Uterus (tissue), 4 donors: Measurements from ENCODE around the gene PDLIM7. TPM values are rescaled to one million over a fixed set of nuclear protein-coding genes. Genes with fewer than 3 reads are reported as not detected.

Experiments used
- DNase-seq, 2 donors: peaks; one replicate each; pipeline ENCODE4 v3.0.0-alpha.2; 2019 to 2020
- H3K27ac ChIP-seq, 2 donors: fragments of 200-600 bp; sonication (generic); 1 replicate in 1 of 2; 2 replicates in 1 of 2; pipeline ENCODE4 v1.5.1; 2016 to 2018
- H3K27me3 ChIP-seq, 2 donors: fragments of 200-600 bp; sonication (generic); one replicate each; pipeline ENCODE4 v1.5.1; 2018 to 2019; ENCODE audit warnings: control low read depth in 1 of 2
- H3K36me3 ChIP-seq, 2 donors: fragments of 200-600 bp; sonication (generic); one replicate each; pipeline ENCODE4 v1.5.1; 2019; ENCODE audit warnings: control low read depth in 1 of 2
- H3K4me1 ChIP-seq, 2 donors: fragments of 200-600 bp; sonication (generic); one replicate each; pipeline ENCODE4 v1.5.1; 2018 to 2019; ENCODE audit warnings: control low read depth in 1 of 2
- H3K4me3 ChIP-seq, 2 donors: fragments of 200-600 bp; sonication (generic); 1 replicate in 1 of 2; 2 replicates in 1 of 2; pipeline ENCODE4 v1.5.1; 2018 to 2019; ENCODE audit warnings: mild to moderate bottlenecking in 1 of 2
- H3K9me3 ChIP-seq, 2 donors: fragments of 200-600 bp; sonication (generic); one replicate each; pipeline ENCODE4 v1.5.1; 2019; ENCODE audit warnings: control low read depth in 1 of 2
- POLR2A ChIP-seq, 2 donors: fragments of 450-650 bp; IDR thresholded peaks; one replicate each; pipeline ENCODE4 v1.6.1; 2016; ENCODE audit warnings: antibody characterized with exemption in 2 of 2, mild to moderate bottlenecking in 1 of 2, moderate library complexity in 1 of 2
- intact Hi-C: fragments of 100-400 bp; cut with DNase I; formaldehyde crosslinking; loops from one replicate; pipeline ENCODE4 v1.15.1; 2023; ENCODE audit warnings: low total_unique reads
- total RNA-seq, 4 donors: library from RNA; depleted of rRNA in 3 of 4; stranded (reverse); fragments of >200 nt in 3 of 4; gene quantifications; one replicate each; pipeline versions ENCODE4 v1.1.0 to v1.2.4, GENCODE V29; 2014 to 2023
- TF ChIP-seq, protein P1 (sequence below), 4 experiments: fragments of 200-600 bp in 2 of 4; fragments of 450-650 bp in 2 of 4; sonication (generic) in 2 of 4; IDR thresholded peaks; one replicate each; pipeline ENCODE4 v1.5.1; 2016 to 2019; ENCODE audit warnings: antibody characterized with exemption in 4 of 4, mild to moderate bottlenecking in 2 of 4, moderate library complexity in 1 of 4
- donor health status: DM: yes; HTN: yes; CAD: no.

Gene PDLIM7
- total RNA-seq, 4 donors from 2014 or later: 102 to 543 (median 193) TPM

DNA sequence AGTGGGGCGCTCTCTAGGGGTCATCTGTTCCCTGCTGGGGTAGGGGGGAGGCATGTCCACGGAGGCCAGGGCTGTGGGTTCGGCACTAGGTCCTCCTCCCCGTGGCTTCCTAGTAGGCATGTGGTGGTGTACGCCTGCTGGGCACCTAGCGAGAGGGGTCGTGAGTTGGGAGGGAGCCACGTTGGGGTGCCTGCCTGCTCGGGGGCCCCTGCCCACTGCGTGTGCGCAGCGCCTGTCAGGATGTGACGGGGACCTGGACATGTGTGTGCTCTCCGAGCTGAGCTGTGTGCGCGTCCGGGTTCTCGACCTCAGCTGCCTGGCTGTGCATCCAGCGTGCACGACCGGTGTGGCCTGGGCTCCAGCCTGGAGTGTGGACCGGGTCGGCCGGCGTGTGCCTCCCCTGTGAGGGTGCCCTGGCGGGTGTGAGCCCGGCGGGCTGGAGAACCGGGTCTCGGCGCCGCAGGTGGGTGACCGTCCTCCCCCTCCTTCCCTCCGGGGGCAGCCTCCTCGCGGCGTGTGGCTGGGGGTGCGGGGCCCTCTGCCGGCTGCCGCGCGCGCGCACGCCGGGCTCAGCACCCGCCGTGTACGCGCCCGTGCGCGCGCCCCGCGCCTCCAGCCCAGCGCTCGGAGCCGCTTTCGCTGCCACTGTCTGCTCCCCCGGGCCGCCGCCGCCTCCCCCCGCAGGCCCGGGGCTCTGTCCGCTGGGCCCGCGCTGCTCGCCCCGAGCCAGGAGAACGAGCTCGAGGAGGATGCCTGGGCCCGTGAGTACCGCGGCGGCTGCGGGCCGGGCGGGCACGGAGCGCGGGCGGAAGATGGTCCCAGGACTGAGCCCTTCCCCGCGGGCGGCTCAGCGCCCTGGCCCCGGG lies 51.0 kb downstream of the PDLIM7 start, which contains the start of gene PRR7:
PRR7 (plus strand) TSS at position 615 of the 866 bp plus-strand sequence. CDS start 8,254 bp downstream, outside the sequence.
- intact Hi-C loops: no loop called here
- no peak within 1 kb of the TSS for H3K27ac ChIP-seq
- peaks cover 0 to 16% of the 10 kb centered on the region in 2 donors for H3K4me1 ChIP-seq

DNA sequence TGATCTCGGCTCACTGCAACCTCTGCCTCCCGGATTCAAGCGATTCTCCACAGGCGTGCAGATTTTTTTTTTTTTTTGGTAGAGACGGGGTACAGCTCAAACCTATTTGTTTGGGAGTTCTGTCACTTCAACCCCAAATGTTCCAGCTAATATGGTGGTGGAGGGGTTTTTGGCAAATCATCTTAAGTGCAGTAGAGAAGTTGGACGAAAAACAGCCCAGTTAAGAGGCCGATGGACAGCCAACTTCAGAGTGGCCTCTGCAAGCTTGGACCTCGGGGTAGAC lies 51.5 kb downstream of the PDLIM7 start:
- no peak for TF ChIP-seq POLR2A (IDR thresholded peaks at IDR 0.05)
- TF ChIP-seq, protein P1, sequence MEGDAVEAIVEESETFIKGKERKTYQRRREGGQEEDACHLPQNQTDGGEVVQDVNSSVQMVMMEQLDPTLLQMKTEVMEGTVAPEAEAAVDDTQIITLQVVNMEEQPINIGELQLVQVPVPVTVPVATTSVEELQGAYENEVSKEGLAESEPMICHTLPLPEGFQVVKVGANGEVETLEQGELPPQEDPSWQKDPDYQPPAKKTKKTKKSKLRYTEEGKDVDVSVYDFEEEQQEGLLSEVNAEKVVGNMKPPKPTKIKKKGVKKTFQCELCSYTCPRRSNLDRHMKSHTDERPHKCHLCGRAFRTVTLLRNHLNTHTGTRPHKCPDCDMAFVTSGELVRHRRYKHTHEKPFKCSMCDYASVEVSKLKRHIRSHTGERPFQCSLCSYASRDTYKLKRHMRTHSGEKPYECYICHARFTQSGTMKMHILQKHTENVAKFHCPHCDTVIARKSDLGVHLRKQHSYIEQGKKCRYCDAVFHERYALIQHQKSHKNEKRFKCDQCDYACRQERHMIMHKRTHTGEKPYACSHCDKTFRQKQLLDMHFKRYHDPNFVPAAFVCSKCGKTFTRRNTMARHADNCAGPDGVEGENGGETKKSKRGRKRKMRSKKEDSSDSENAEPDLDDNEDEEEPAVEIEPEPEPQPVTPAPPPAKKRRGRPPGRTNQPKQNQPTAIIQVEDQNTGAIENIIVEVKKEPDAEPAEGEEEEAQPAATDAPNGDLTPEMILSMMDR (IDR thresholded peaks at IDR 0.05): no peak
- H3K4me1 ChIP-seq: peaks cover 0 to 16% of the 10 kb centered on the region in 2 donors
- H3K4me3 ChIP-seq: peak overlapping the region in 1 of 2 donors; percentile 35
- DNase-seq: no peak
- no peaks in the 10 kb centered on the region for H3K36me3 ChIP-seq
- intact Hi-C loops: no loop called here
- H3K9me3 ChIP-seq: no peaks in the 10 kb centered on the region
- H3K27me3 ChIP-seq: no peaks in the 10 kb centered on the region
- no peak overlapping the region for H3K27ac ChIP-seq

More for the DNA sequence above, 51.0 kb downstream of the PDLIM7 start, which contains the start of gene PRR7:
- no peaks in the 10 kb centered on the region for H3K36me3 ChIP-seq
- peak in 1 of 2 donors; percentile 60 for DNase-seq
- no peaks in the 10 kb centered on the region for H3K9me3 ChIP-seq
- H3K27me3 ChIP-seq: no peaks in the 10 kb centered on the region
- TF ChIP-seq, protein P1 (IDR thresholded peaks at IDR 0.05): peak in 2 of 4 experiments; percentile 22 to 25
- TF ChIP-seq POLR2A (IDR thresholded peaks at IDR 0.05): no peak
- peak within 1 kb of the TSS; percentile 35 to 57 for H3K4me3 ChIP-seq

DNA sequence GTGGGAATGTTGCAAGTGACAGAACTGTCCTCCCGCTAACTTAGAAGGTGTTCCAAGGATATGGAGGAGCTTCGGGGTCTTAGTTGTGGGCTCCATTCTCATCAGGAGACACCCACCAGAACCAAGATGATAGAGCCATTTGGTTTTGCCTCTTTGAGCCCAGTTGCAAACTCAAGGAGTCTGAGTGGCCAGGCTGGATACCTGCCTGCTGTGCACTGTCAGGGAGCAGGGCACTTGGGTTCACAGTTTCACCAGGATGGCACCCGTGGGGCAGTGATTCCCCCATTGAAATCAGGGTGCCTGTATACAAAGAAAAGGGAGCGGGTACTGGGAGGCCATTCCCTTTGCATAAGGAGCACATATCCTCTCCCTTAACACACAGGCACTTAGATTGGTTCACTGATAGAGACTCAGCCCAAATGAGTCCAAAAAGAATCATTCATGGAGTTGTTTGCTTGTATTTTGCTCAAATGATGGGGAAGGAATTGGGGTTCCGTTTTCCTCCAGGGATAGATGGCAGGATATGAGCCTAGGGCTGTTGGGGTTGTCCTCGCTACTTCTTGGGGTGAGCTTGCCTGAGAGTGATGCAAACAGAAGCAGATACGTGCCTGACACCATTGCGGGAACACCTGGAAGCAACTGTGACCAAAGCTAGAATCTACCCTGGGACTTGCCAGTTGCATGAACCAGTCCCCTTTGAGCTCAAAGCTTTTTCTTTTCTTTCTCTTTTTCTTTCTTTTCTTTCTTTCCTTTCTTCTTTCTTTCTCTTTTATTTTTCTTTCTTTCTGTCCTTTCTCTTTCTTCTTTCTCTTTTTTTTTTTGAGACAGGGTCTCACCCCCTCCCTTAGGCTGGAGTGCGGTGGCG lies 52.1 kb downstream of the PDLIM7 start:
- intact Hi-C loops: no loop called here
- TF ChIP-seq POLR2A (IDR thresholded peaks at IDR 0.05): no peak
- TF ChIP-seq, protein P1 (IDR thresholded peaks at IDR 0.05): no peak
- no peaks in the 10 kb centered on the region for H3K27me3 ChIP-seq
- peaks cover 0 to 16% of the 10 kb centered on the region in 2 donors for H3K4me1 ChIP-seq
- no peaks in the 10 kb centered on the region for H3K36me3 ChIP-seq
- H3K4me3 ChIP-seq: no peak overlapping the region
- DNase-seq: no peak
- H3K9me3 ChIP-seq: no peaks in the 10 kb centered on the region
- H3K27ac ChIP-seq: no peak overlapping the region

DNA sequence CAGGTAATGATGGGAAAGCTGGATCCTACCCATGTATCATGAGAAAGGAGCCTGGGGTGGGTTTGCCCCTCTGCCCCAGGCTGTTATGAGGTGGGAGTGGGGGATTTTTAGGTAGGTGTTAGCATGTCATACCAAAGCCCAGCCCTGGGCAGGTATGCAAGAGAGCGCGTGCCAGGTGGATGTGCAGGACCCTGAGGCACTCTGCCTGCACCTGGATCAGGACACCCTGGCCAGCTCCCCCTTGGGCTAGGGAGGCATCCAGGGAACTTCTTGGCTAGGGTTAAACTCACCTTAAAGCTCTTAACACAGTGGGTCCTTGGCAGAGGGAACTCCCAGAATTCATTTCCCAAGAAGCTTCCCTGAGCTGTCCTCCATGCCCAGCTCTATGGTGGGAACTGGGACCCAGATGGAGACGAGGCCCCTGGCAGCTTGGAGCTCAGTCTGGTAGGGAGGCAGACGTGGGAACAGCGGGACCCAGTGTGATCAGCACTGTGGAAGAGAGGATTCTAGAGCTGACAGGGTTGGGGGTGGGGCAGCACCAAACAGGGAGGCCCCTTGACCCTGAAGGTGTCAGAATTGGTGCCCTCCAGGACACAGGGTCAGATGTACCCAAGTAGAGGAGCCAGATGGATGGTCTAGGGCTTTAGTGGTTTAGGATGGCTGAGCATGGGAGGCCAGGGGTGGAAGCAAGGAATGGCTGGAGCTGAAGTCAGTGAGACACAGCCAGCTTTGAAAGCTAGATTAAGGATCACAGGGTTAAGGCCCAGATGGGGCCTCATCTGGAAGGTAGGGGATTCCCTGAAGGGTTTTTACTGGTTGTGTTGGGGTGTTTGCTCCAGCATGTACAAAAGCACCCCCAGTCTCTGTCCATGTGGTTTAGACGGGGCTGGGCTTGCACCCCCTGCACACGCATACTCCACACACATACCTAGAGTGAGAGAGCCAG lies 53.0 kb downstream of the PDLIM7 start:
- TF ChIP-seq, protein P1 (IDR thresholded peaks at IDR 0.05): no peak
- no peak for TF ChIP-seq POLR2A (IDR thresholded peaks at IDR 0.05)
- no peaks in the 10 kb centered on the region for H3K27me3 ChIP-seq
- no peak for DNase-seq
- no peak overlapping the region for H3K27ac ChIP-seq
- H3K36me3 ChIP-seq: no peaks in the 10 kb centered on the region
- peaks cover 0 to 16% of the 10 kb centered on the region in 2 donors for H3K4me1 ChIP-seq
- H3K9me3 ChIP-seq: no peaks in the 10 kb centered on the region
- intact Hi-C loops: no loop called here
- no peak overlapping the region for H3K4me3 ChIP-seq
